Cardiac fibroblast (primary cell): ENCODE data around the gene ZNF775.

Source experiments
- DNase-seq, 2 donors: peaks; one replicate each; pipeline versions ENCODE4 v3.0.0 to v3.0.0-alpha.2; 2010; ENCODE audit warnings: low read depth in 2 of 2
- H3K4me3 ChIP-seq, 2 donors: replicated peaks in 1 of 2; 1 replicate in 1 of 2; 2 replicates in 1 of 2; pipeline ENCODE4 v1.5.1; 2011; ENCODE audit warnings: low read depth in 2 of 2, low read length in 2 of 2, mild to moderate bottlenecking in 2 of 2, moderate library complexity in 1 of 2
- TF ChIP-seq, protein P1 (sequence below): IDR thresholded peaks from one replicate; pipeline ENCODE4 v1.5.1; 2011; ENCODE audit warnings: low read depth, mild to moderate bottlenecking, low read length, inconsistent platforms

ZNF775 gene

DNA sequence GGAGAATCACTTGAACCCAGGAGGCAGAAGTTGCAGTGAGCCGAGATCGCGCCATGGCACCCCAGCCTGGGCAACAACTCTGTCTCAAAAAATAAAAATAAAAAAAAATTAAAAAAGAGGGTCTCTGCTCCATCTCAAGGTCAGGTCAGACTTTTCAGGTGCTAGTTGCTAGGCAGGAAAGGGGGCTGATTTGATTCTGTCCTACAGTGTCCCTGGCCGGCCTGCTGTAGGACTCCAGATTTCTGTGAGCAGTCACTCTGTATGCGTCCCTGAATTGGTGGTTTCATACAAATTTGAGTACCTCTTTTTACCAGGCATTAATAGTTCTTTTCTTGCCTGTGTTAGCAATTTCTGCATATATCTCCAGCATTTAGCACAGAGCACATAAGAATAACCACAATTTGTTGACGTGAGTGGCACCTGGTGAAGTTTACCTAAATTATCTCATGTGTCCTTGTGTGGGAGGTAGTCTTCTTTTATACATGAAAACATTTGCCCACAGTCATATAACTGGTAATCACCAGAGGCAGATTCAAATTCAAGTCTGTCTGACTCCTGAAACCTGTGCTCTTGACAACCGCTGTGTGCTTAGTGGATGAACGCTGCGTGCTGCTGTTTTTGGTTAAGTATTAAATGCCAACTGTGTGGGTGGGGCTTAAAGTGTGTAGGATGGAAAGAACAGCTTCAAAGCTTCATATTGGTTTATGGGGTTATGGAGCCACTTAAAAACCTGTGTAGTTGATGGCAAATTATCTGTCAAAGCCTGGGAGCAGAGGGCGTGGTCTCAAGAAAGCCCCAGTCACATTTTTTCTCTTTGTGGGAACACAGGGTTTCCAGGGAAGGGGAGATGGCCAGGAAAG lies 3.2 kb upstream of the ZNF775 start:
- no peak overlapping the region for H3K4me3 ChIP-seq
- TF ChIP-seq, protein P1, sequence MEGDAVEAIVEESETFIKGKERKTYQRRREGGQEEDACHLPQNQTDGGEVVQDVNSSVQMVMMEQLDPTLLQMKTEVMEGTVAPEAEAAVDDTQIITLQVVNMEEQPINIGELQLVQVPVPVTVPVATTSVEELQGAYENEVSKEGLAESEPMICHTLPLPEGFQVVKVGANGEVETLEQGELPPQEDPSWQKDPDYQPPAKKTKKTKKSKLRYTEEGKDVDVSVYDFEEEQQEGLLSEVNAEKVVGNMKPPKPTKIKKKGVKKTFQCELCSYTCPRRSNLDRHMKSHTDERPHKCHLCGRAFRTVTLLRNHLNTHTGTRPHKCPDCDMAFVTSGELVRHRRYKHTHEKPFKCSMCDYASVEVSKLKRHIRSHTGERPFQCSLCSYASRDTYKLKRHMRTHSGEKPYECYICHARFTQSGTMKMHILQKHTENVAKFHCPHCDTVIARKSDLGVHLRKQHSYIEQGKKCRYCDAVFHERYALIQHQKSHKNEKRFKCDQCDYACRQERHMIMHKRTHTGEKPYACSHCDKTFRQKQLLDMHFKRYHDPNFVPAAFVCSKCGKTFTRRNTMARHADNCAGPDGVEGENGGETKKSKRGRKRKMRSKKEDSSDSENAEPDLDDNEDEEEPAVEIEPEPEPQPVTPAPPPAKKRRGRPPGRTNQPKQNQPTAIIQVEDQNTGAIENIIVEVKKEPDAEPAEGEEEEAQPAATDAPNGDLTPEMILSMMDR: no peak
- no peak for DNase-seq

DNA sequence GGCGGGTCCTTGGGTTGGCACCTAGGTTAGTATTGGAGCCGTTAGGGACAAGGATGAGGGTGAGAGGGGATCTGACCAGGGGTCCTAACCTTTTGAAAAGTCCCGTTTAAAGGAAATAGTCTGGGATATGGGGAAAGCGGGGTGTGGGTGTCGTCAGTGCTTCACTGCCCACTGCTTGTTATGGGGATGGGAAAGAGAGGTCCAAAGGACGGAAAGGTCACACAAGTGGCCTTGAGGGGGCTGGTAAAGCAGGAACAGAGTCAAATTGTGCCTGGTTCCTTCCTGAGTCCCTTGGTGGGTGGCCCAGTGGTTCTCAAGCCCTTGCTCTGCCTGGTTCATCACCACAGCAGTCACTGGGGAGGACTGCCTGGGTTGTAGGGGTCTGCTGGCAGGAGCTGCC lies 2.6 kb upstream of the ZNF775 start:
- no peak overlapping the region for H3K4me3 ChIP-seq
- DNase-seq: no peak
- TF ChIP-seq, protein P1: no peak

- TF ChIP-seq, protein P1: no peak
- H3K4me3 ChIP-seq: no peak overlapping the region
- no peak for DNase-seq
These were observed 1.9 kb upstream of the ZNF775 start for GRCh38 chr7:150377196-150377595.

GRCh38 chr7:150377635-150378034 lies 1.5 kb upstream of the ZNF775 start:
- no peak overlapping the region for H3K4me3 ChIP-seq
- TF ChIP-seq, protein P1: no peak
- DNase-seq: no peak

DNA sequence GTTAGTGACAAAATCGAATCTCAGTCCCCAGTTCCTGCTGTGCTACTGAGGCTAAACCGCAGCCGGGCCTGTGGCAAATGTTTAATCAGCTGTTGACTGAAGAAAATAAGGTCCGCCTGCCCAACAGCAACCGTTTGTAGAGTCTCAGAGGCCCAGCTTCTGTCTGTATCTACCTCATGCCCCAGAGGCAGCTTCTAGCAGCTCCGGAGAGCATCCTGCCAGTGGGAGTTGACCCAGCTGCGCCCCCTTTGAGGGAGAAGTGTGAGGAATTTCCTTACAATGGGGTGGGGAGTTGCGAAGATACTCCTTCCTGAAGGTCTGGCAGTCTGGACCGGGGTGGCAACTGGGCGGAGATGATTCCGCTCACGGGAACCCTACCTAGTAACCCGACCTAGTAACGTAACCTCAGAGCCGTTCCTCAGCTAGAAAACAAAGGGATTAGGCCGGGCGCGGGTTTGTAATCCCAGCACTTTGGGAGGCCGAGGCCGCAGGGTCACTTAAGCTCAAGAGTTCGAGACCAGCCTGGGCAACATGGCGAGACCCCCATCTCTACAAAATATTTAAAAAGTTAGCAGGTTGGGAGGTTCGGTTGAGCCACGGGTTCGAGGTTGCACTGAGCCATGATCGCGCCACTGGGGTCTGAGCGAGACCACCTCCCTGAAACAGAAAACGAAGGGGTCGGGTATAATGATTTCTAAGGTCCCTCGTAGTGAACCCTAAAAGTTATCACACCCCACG lies 846 bp upstream of the ZNF775 start:
- H3K4me3 ChIP-seq: peak overlapping the region; percentile 63 to 64
- peak; percentile 69 to 83 for DNase-seq
- TF ChIP-seq, protein P1: peak; percentile 20

DNA sequence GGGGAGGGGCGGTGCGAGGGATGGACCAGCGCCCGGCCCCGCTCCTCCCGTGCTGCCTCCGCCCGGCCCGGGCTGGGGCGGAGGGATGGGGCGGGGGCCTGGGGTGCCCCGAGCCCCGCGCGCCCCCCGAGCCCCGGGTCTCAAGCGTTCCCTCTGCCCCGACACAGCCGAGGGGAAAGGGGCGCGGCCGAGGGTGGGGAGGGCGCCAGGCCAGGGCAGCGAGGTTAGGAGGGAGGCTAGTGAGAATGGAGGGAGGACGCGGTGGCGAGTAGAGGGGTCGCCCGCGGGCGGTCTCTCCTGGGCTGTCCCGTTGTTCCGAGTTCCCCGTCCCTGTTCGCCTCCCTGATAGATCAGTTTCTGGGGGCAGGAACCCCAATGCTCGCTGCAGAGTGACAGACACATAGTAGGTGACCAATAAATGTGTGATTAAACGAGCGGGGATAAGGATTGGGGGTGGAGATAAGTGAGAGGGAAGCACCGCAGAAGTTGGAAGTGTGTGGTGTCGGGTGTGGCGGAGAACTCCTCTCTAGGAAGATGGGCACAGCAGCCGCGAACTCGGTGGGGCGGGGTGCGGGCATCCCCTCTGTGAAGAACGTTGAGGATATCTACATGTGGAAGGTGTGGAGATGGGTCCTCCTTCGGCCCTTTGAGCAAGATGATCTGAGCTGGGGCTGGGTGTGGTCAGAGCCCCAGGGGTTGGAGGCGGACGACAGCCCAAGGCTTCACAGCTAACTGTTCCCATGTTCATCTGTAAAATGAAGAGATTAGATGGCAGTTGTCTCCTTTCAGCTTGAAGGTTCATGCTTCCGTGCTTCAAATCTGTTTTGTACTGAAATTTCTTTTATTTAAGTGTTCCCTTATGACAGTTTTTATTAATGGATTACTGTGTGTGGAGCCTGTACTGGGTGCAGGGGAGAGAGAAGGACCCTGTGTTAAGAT lies 580 bp downstream of the ZNF775 start:
- TF ChIP-seq, protein P1: no peak
- peak overlapping the region; percentile 83 to 84 for H3K4me3 ChIP-seq
- DNase-seq: peak in 1 of 2 donors; percentile 21
